Measurements from ENCODE around the gene HERC5.
"Not testable (repeated sequence)": the region's sequence is repeated elsewhere in the genome, so short reads cannot be mapped to it uniquely, and the experiment has no call there.

Gene HERC5

GRCh38 chr4:88456670-88457306 lies at the start of gene HERC5:
HERC5 (plus strand) TSS chr4:88457119; CDS start chr4:88457270, 151 bp downstream.
- DNase-seq: peak; percentile 81

DNA sequence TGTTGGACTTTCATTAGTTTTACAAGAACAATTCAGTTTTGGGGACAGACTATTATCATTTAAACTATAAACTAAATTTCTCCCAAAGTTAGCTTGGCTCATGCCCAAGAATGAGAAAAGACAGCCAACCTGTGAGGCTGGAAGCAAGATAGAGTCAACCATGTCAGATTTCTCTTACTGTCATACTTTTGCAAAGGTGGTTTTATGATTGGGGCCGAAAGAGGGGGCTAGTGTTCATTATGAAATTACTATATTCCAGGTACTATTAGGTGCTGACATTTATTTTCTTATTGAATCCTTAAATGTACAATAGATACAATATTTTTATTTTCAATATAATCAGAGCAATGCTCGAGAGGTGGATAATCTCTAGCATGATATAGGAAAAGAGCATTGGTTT lies 47.7 kb upstream of the HERC5 start:
- DNase-seq: no peak

DNA sequence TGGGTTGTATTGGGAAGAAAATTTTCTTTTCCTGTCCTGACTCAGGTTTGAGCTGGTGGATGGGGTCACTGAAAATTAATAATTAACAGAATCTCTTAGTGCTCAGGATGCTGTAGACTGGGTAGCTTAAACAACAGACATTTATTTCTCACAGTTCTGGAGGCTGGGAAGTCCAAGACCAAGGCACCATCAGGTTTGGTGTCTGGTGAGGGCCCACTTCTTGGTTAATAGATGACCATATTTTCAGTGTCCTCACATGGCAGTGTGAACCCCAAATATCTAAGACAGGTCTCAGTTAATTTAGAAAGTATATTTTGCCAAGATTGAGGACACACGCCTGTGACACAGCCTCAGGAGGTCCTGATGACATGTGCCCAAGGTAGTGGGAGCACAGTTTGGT lies 47.1 kb upstream of the HERC5 start:
- no peak for DNase-seq

- no peak for DNase-seq
Measured at GRCh38 chr4:88411491-88412096, 45.3 kb upstream of the HERC5 start.

DNA sequence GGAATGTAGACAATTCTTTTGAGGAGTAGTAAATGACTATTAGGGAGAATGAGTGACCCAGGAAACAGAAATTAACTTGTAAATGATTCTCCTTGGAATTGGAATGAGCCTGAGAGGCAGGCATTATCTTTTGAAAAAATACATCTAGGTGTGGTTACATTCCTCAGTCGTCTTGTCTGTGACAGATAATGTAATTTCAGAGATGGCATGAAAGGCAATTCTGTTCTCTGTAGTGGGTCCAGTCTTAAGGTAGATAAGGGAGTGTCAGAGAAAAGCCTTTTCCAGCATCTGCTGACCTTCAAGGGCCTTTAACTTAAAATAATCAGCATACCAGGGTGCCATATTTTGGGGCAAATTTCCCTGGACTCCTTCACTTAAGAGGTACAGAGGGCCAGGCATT lies 43.1 kb upstream of the HERC5 start:
- no peak for DNase-seq

DNA sequence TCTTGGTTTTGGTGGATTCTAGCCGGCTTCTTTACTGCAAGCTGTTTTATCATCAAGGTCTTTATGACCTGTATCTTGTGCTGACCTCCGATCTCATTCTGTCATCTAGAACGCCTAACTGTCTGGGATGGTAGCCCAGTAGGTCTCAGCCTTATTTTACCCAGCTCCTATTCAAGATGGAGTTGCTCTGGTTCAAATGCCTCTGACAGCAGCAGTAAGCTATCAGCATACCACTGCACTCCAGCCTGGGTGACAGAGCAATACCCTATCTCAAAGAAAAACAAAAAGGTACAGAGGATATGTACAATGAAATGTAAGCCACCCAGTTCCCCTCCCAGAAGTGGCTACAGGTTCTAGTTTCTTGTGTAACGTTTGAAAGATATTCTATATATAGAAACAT lies 42.2 kb upstream of the HERC5 start:
- DNase-seq: no peak

GRCh38 chr4:88415982-88416381 lies 40.9 kb upstream of the HERC5 start:
- DNase-seq: no peak

DNA sequence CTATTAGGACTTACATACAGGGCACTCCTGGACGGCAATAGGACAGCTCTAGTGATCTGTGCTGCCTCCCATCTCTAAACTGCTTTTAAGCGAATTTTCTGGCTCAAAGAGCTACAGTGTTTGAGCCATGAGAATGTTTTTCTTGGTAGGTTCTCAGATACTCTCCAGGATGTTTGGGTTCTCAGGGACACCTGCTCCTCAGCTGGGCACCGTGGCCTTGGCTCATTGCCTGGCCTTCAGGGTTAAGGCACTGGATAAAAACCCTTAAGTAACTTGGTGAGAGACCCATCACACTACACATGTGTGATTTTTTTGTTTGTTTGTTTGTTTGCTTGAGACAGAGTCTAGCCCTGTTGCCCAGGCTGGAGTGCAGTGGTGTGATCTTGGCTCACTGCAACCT lies 38.5 kb upstream of the HERC5 start:
- DNase-seq: no peak

GRCh38 chr4:88419874-88420273 lies 37.0 kb upstream of the HERC5 start:
- DNase-seq: no peak

GRCh38 chr4:88420844-88421243 lies 36.1 kb upstream of the HERC5 start:
- no peak for DNase-seq

- no peak for DNase-seq
Measured at GRCh38 chr4:88422403-88422802, 34.5 kb upstream of the HERC5 start.

- DNase-seq: no peak
Measured at GRCh38 chr4:88429401-88429800, 27.5 kb upstream of the HERC5 start.

DNA sequence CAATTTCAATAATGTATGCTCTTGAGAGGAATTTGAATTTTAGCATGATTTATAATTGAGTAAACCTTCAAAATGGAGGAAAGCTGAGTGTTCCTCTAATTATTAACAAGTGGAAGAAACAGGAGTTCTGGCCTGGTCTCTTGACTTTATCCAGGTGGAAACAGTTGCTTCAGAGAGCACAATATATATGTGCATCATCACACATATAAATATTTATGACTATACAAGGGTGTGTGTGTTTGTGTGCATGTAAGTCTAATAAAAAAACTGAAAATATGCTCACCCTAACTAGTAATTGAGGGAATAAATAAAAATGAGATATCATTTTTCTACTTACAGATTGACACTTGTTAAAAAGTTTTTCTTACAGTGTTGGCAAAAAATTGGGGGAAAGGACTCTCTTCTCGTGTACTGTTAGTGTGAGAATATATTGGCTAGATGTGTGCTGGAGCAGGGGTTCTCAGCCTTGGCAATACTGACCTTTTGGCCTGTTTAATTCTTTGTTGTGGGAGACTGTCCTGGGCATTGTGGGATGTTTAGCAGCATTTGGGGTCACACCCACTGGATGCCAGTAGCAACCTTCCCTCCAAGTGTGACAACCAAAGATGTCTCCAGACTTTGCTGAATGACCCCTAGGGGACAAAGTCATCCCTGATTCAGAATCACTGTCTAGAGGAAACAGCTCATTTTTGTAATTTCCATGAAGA lies 20.8 kb upstream of the HERC5 start:
- no peak for DNase-seq

DNA sequence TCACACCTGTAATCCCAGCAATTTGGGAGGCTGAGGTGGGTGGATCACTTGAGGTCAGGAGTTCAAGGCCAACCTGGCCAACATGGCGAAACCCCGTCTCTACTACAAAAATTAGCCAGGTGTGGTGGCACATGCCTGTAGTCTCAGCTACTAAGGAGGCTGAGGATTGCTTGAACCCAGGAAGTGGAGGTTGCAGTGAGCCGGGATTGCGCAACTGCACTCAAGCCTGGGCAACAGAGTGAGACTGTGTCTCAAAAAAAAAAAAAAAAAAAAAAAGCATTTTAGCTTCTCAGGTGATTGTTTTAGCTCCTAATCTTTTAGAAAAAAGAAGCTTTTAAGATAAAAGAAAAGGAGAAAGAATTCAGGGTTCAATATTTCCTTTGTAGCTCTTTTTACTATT lies 19.0 kb upstream of the HERC5 start:
- not testable (repeated sequence) for DNase-seq

DNA sequence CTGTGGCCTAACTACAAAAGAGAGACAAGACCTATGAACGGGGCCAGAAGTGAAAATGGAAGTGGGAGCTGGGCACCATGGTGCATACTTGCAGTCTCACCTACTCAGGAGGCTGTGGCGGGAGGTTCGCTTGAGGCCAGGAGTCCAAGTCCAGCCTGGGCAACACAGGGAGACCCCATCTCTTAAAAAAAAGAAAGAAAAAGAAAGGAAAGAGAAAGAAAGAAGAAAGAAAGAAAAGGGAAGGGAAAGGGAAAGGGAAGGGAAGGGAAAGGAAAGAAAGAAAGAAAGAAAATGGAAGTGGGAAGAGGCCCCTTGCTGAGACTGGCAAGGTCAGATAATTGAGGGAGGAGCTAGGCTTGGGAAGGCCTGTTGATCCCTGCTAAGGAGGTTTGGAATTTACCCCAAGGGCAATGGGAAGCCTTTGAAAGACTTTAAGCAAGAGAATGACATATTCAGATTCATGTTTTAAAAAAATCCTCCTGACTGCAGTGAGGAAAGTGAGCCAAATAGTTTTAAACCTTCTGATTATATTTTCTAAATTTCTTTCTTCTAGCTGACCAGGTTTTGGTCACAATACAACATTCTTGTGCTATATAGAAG lies 17.7 kb upstream of the HERC5 start:
- no peak for DNase-seq

DNA sequence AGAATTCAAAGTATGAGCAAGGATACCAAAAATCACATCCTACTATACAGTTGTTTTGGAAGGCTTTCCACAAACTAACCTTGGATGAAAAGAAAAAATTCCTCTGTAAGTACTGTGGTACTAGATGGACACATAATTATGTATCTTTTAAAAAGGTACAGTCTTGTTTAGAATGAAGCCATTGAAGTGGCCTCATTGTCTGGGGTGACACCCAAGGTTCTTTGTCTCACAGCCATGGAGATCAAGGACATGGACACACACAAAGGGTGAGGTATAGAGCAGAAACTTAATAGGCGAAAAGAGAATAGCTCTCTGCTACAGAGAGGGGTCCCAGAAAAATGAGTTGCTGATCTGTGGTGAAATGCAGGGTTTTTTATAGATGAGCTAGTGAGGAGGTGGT lies 16.8 kb upstream of the HERC5 start:
- no peak for DNase-seq

DNA sequence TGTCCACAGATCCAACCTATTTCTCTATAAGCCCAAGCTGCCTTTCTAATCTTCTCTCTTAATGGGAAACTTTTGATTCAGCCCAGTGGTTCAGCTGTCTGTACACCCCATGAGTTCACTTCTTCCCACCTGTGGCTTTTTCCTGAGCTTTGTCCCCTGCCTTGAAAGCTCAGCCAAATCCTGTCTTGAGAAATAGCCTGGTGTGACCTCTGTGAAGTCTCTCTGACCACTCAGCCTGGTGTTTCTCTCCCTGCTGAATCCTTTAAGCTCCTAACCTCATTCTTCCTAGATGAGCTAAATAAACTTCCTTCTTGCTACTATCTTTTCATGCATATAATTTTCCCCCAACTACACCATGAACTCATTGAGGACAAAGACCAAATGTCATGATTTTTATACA lies 15.2 kb upstream of the HERC5 start:
- DNase-seq: no peak

DNA sequence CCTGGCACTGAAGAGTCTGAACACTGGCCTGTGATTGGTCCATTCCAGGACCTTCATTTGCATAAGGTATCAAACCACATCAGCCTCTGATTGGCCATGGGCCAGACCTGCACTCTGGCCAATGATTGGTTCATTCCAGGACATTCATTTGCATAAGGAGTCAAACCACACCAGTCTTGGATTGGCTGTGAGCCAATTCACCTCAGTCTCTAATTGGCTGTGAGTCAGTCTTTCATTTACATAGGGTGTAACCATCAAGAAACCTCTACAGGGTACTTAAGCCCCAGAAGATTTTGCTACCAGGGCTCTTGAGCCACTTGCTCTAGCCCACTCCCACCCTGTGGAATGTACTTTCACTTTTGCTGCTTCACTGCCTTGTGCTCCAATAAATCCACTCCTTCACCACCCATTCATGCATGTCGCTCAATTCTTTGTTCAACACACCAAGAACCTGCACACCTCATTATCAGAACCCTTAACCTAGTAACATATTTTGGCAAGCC lies 14.2 kb upstream of the HERC5 start:
- DNase-seq: no peak

GRCh38 chr4:88443486-88443885 lies 13.4 kb upstream of the HERC5 start:
- no peak for DNase-seq

GRCh38 chr4:88445252-88445651 lies 11.7 kb upstream of the HERC5 start:
- no peak for DNase-seq

DNA sequence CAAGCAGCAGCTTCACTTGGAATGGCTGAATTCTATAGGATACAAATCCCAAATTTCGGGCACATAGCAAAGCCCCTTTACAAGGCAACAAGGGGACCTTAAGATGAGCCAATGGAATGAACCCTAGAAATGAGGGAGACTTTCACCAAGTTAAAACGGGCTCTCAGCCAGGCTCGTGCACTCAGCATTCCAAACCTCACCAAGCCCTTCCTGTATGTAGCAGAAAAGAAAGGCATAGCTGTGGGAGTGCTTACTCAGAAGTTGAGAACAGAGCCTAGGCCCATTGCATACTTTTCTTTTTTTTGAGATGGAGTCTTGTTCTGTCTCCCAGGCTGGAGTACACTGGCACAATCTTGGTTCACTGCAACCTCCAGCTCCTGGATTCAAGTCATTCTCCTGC lies 10.8 kb upstream of the HERC5 start:
- no peak for DNase-seq

- DNase-seq: no peak
Measured at GRCh38 chr4:88447371-88448095, 9.4 kb upstream of the HERC5 start.

- not testable (repeated sequence) for DNase-seq
Measured at GRCh38 chr4:88448211-88448765, 8.6 kb upstream of the HERC5 start.

Measured in NCI-H1048 (cell line).